CD4-positive, alpha-beta T cell treated with Interleukin-1 beta for 1 hour (primary cell): ENCODE data around the gene SECTM1.

Source experiments
- DNase-seq, 2 donors: peaks; one replicate each; pipeline ENCODE4 v3.0.0-alpha.2; 2020 to 2022

SECTM1 gene

DNA sequence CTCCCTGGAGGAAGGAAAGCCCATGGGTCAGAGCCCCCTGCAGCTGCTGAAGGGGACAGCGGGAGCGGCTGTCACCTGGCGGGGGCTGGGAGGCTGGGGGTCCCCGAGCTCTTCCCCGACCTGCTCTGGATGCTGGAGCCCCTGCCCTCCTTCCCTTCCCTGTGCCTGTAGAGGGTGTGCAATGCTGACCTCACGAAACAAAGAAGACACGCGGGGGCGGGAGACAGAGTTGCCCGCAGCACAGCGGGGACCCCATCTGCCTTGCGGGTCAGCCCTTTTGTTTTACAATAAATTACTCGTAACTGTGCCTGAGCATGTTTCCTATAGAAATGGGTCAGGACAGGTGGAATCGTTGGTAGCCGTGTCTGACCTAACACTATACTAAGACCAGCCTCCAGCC, 6.3 kb downstream of the SECTM1 start:
- no peak for DNase-seq

DNA sequence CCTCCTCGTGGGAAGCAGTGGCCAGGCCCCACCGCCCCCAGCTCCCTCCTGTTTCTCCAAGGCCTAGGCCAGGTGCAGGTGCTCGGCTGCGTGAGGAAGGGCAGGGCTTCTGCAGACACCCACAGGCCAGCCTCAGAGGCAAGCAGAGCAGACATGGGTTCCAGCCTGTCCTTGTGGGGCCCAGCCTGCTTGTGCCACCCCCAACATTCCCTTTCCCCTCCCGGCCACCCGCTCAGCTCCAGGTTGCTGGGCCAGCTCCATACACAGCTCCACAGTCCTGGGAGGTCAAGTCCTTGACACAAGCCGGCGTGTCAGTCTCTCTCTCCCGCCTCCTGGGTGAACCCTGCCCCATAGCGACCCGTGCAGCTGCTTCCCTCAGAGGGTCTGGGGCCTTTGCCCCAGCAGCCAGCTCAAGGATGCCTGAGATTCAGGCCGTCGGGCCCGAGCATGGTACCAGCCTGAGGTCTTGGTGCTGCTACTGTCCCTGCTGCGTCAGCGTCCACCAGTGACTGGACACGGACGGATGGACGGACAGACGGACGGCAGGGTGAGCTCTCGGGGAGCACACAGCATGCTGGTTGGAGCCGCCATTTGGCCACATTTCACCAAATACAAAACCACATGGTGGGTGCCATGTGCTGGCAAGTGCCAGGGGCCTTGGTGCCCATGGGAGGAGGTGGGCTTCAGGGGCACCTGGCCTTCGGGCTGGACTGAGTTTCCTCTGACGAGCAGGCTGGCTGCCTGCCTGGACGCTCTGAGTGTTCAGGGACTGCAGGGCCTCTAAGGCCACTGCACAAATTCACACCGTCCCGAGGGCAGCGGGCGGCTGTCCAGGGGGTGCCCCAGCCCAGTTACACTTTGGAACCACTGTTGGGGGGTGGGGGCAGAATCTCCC, 8.0 kb downstream of the SECTM1 start:
- no peak for DNase-seq

DNA sequence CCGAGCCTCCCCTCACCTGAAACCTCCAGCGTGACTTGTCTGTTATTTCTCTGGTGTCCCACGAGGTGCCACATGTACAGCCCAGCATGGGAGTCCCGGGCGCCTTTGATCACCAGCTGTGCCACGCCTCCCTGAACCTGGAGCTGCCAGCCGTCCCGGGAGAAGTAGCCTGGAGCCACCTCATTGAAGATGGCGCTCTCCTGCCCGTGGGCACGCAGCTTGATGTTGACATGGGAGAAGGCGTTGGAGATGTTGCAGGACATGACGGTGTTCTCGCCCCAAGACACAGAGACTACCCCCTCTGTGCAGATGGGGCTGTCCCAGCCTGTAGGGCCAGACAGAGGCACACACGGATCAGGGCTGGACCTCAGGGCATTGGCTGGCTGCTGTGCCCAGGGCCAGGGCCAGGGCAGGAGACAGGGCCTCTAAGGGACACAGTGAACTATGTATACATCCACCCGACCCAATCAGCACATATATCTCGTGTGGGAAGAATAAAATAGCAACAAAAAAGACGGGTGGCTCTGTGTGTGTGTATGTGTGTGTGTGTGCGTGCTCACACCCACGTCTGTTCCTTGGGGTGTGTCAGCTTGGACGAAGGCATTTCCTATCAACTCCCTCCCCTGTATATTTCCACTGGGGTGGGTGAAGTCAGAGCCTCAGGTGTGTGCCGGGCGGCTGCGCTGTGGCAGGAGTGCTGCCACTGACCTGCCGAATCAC, 8.8 kb downstream of the SECTM1 start:
- DNase-seq, result no peak

DNA sequence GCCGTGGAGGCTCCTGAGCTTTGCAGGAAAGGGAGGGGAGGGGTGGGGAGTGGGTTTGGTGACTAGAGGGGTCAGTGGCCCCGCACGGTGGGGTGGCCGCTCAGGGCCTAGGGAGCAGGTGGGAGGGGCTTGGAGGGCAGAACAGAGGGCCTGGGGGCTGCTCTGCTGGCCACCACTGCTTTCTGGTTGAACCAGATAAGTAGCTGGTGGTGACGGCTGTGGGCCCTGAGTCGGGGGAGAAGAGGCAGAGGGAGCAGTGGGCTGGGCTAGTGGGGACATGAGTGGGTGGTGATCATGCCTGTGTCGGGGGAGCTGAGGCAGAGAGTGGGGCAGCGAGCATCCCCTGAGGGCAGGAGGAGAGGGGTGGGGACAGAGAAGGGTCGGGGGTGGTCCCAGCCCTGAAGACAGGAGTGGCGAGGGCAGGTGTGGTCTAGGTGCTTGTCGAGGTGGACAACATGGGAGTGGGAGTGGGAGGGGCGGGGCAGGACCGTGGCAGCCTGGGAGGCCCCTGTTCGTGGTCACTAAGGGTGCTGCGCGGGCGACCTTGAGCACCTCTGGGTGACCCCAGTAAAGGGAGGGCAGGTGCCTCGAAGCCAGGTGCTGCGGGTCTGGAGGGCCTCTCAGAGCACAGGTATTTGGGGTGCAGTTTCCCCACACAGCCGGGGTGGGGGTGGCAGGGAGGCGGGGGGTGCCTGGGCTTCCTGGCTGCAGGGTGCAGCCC, 9.9 kb downstream of the SECTM1 start:
- no peak for DNase-seq

DNA sequence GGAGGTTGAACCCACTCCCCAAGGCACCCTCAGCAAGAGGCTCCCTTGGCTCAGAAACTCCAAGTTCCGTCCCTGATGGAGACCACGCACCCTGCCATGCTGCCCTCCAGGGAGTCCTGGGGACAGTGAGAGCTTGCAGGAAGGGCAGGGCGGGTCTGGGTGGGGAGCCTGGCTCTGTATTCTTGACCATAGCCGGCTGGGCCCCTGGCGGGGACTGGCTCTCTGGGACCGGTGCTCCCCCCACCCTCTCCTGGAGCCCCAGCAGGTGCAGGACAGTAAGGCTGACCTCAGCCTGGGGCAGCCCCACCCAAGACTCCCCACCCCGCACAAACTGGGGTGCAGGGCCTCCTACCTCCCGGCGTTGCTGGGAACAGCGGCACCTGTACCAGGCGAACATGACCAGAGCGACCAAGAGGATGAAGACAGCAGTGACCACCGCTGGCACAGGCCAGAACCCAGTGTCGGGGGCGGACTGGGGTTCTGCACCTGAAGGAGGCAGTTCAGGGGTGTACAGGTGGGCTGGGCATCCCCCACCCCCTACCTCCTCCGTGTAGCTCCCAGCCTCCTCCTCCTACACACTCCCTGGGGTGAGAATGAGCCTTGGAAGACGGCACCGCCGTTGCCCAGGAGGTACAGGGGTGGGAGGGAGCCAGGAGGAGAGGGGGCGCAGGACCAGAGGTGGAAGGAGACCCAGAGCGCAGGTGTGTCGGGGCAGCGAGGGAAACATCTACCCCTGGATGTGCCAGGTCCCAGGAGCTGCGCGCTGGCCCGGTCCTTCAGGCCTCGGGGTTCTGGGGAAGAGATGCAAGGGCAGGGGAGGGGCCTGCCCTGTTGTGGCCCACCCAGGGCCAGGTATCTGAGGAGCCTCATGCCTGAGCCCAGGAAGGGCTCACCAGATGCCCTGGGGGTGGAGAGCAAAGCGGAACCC, 10.8 kb downstream of the SECTM1 start:
- DNase-seq, result no peak

DNA sequence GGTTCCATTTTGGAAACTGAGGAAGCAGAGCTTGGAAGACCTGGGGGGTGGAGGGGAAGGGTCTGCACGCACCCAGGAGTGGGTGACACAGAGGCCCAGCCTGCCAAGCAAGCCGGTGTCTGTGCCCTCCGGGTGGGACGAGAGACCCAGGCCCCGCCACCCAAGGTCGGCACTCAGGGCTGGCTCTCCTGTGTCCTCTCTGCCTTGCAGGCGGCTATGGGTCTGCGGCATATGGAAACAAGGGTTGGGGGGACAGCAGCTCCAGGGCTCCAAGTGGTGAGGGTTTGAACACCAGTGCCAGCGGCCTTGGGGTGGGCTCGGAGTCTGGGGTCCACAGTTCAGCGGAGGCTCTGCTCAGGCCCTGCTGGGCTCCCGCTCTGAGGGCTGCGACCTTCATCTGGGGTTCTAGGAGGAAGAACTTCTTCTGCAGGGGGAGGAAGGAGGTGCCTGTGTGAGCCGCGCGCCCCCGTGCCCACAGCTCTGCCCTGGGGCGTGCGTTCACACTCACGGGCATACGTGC, 11.6 kb downstream of the SECTM1 start:
- no peak for DNase-seq

DNA sequence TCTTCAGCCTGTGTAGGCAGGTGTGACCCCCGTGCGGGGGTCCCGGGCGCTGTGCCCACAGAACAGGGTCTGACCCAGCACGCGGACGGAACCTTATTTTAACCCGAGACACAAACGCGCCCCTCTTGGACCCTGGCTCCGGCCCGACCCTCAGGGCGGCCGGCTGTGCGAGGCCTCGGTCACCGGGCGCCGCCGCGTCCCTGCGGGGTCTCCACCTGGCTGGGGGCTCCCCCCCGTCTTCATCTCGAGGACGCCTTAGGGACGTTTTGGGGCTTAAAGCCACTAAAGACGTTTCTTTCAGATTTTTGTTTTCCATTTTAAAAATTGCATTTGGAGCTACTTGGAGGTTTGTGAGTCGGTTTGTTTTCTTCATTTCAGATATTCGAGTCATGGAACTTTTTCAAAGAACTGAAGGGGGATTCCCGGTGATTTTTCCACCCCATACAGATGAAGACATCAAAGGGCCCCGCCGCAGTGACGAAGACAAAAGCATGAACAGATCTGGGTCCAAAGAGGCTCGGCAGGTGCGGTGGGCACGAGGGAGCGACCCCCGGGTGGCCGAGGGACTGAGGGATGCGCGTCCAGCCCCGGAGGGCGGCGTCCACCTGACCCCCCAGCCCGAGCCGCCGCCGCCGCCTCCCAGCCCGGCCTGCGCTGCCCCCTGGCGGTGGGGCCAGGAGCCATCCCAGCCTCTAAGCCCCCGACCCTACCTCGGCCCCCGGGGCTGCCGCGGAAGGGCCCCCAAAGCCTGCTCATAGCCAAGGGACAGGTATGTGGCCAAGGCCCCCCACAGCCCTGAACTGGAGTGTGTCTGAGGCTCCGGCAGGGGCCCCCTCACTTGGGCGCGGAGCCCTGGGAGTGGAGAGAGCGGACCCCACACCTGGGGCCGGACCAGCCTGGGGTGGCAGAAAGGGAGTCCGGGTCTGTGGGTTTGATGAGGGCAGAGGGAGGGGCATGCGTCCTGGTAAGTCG, 12.3 kb downstream of the SECTM1 start:
- DNase-seq, result peak; percentile 76 to 83

DNA sequence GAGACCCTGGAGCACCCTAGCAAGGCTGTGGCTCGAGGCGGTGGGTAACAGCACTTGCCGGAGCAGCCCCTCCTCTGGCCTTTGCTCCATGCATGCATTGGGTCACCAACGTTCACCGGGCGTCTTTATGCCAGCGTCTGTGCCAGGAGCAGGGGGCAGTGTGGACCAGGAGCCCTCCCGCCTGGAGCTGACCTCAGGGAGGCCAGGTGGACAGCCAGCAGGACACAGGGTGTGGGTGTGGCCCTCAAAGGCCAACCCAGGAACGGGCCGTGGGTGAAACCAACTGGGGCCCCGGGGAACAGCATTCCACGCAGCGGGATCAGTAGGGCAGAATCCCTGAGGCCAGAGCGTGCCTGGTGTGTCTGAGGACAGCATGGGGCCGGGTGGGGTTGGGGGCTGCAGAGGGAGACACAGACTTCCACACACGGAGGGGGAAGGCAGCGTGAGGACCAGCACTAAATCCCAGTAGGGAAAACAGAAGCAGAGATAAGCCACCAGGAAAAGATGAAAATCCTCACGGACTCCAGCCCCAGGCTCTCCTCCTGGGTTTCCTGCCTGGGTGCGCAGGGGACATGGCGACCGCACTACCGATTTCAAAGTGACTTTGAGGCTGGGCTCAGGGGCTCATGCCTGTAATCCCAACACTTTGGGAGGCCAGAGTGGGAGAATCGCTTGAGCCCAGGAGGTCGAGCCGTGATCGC, 13.3 kb downstream of the SECTM1 start:
- DNase-seq, result no peak

DNA sequence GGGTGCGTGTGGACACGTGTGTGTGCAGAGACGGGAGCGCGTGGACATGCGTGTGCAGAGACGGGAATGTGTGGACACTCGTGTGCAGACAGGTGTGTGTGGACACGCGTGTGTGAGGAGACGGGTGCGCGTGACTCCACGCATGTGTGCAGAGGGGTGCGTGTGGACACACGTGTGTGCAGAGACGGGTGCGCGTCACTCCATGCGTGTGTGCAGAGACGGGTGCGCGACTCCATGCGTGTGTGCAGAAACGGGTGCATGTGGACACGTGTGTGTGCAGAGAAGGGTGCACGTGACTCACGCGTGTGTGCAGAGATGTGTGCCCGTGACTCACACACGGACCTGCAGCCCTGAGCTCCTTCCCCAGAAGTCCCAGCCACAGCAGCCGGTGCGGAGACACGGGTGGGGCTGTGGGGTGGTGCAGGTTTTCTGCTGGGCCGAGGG, 13.9 kb downstream of the SECTM1 start:
- no peak for DNase-seq

DNA sequence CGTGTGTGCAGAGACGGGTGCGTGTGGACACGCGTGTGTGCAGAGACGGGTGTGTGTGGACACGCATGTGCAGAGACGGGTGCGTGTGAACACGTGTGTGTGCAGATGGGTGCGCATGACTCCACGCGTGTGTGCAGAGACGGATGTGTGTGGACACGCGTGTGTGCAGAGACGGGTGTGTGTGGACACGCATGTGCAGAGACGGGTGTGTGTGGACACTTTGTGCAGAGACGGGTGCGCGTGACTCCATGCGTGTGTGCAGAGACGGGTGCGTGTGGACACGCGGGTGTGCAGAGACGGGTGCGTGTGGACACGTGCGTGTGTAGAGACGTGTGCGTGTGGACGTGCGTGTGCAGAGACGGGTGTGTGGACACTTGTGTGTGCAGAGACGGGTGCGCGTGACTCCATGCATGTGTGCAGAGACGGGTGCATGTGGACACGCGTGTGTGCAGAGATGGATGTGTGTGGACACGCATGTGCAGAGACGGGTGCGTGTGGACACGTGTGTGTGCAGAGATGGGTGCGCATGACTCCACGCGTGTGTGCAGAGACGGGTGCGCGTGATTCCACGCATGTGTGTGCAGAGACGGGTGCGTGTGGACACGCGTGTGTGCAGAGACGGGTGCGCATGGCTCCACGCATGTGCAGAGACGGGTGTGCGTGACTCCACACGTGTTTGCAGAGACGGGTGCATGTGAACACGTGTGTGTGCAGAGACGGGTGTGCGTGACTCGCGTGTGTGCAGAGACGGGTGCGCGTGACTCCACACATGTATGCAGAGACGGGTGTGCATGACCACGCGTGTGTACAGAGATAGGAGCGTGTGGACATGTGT, 14.6 kb downstream of the SECTM1 start:
- no peak for DNase-seq

DNA sequence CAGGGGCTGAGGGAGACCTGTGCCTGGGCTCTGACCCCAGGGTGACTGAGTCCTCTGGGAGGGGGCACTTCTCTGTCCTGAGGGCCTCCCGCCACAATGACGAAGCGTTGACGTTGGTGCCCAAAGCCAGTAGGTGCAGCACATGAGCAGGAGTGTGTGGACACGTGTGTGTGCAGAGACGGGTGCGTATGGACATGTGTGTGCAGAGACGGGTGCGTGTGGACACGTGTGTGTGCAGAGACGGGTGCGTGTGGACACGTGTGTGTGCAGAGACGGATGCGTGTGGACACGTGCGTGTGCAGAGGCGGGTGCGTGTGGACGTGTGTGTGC, 15.4 kb downstream of the SECTM1 start:
- DNase-seq, result no peak

DNA sequence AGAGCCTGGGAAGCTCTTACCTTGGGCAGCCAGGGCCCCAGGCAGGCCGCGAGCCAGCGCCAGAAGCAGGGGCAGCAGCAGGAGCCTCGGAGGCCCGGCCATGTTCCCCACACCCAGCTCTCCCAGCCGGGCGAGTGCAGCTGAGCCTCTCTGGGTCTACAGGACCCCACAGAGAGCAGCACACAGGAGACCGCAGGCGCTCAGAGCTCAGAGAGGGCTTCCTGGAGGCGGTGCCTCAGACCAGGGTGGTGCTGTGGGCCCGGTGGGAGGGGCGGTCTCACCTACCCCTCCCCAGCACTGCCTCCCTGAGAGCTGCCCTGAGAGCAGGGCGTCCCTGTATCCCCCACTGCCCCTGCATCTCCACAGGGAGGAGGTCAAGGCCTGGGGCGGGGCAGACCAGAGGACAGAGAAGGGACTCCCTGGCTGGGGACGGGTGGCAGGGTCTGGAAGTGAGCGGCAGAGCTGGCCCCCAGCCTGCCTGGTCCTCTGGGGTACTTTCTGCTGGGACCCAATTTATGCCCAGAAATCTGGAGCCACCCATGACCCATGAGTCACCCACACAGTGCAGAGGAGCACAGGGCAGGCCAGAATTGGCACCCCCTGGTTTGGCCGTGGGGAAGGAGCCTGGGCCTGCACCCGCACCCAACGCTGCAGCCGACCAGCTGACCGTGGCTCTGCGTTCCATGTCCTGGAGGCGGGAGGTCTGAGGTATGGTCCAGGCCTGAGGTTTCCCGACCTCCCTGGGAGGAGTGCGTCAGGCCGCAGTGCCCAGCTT, 16.0 kb downstream of the SECTM1 start, which contains the start of gene CD7:
Gene CD7, minus strand, starts transcription at position 215 of the 775 bp plus-strand sequence. Its CDS starts 113 bp downstream, at position 102.
- DNase-seq, result peak; percentile 73 to 76

DNA sequence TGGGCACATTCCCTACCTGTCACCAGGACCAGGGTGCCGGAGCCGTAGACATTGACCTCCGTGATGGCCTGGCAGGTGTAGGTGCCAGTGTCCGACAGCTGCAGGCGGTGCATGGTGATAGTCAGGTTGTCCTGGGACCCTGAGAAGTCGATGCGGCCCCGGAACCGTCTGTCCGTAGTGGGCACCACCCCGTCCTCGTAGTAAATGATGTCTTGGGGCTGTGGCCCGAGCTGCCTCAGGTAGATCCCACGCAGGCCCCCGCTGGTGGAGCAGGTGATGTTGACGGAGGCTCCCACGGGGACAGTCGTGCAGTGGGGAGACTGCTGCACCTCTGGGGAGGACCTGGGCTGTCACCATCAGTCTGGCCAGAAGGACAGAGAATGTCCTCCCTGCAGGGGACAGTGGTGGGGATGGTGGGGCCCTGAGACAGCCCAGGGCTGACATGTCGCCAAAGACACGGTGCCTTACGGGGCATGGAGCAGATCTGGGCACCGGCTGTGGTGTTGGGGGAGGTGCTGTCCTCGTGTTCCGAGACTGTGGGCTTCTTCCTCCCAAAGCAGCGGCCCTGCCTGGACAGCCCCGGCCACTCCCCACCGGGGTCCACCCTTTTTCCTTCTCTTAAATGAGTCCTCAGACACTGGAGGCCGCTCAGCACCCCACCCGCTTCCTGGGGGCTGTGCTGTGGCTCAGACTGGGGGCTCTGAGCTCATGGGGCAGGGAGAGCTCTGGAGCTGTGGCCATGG, 16.7 kb downstream of the SECTM1 start:
- no peak for DNase-seq

DNA sequence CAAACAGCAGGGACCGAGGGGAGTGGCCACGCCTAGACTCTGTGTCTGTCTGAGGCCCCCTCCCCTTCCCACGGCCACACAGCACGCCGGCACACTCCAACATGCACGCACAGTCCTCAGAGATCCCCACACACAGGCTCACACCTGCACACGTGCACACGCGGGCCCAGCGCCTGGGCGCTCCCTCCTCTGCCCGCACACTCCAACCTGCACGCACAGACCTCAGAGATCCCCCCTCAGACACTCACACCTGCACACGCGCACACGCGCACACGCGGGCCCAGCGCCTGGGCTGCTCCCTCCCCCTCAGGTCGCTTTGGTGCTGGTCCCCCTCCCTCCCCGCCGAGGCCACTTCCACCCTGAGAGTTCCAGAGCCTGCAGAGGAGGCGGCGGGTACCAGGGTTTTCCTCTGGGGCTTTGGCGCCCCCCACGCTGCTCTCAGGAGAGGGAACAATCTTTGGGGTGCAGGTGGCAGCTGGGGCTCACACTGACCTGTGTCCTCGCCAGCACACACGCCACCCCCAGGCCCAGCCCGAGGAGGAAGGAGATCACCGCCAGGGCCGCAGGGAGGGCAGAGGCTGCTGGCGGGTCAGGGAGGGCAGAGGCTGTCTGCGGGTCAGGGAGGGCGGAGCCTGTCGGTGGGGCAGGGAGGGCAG, 17.7 kb downstream of the SECTM1 start:
- peak; percentile 49 to 51 for DNase-seq

DNA sequence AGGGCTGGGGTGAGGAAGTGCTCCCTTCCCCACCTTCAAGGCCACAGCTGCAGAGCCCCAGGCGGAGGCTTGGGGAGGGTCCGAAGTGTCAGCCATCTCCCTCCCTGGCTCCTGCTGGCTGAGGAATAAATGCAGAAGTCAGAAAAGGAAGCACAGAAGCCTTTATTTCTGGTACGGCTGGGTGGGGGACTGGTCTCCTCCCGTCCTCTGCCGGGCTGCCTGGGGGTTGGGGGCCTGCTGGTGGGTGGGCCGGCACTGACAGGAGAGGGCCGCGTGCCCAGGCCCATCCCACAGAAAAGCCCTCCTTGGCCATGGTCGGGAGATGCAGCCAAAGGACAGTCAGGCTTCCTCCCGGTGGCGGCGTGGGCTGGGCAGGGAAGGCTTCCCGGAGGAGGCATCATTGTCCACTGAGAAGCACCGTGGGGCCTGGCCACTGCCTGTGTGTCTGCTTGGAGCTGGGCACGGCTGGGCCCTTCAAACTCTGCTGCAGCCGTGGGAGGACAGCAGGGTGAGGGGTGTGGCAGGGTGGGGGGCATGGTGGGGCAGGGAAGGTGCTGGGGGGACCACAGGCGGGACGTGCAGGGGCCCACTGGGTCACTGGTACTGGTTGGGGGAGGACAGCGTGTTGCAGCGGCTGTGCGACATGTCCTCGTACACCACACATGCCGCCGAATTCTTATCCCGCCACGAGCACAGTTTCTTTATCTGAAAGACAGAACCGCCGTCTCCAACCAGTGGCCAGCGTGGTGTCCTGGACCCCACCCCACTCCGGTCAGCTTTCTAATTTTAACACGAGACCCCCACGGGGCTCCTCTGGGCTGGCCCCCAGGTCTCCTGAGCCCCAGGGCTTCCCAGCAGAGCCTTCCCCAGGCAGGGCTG, 18.6 kb downstream of the SECTM1 start:
- no peak for DNase-seq
